ENCODE results near the gene NPHP4.

Gene NPHP4

GRCh38 chr1:5989286-5989605 is 3.0 kb downstream of the NPHP4 start:
- no peak for DNase-seq (ENCODE audit: low spot score)

GRCh38 chr1:5988596-5989285 is 3.5 kb downstream of the NPHP4 start:
- no peak for DNase-seq (ENCODE audit: low spot score)

- no peak for DNase-seq (ENCODE audit: low spot score)
These were observed 6.2 kb downstream of the NPHP4 start for GRCh38 chr1:5986018-5986417.

- DNase-seq (ENCODE audit: low spot score), result no peak
These were observed 7.0 kb downstream of the NPHP4 start for GRCh38 chr1:5985250-5985649.

- peak; percentile 47 for DNase-seq (ENCODE audit: low spot score)
These were observed 8.7 kb downstream of the NPHP4 start for GRCh38 chr1:5983361-5984103.

GRCh38 chr1:5982868-5983267 is 9.4 kb downstream of the NPHP4 start:
- no peak for DNase-seq (ENCODE audit: low spot score)

- DNase-seq (ENCODE audit: low spot score), result no peak
These were observed 9.9 kb downstream of the NPHP4 start for GRCh38 chr1:5982276-5982675.

- DNase-seq (ENCODE audit: low spot score), result no peak
These were observed 11.2 kb downstream of the NPHP4 start for GRCh38 chr1:5981009-5981380.

- no peak for DNase-seq (ENCODE audit: low spot score)
These were observed 11.8 kb downstream of the NPHP4 start for GRCh38 chr1:5980314-5981008.

- DNase-seq (ENCODE audit: low spot score), result no peak
These were observed 12.5 kb downstream of the NPHP4 start for GRCh38 chr1:5979536-5980313.

- DNase-seq (ENCODE audit: low spot score), result no peak
These were observed 13.8 kb downstream of the NPHP4 start for GRCh38 chr1:5978452-5978851.

GRCh38 chr1:5977494-5978444 is 14.5 kb downstream of the NPHP4 start:
- no peak for DNase-seq (ENCODE audit: low spot score)

- DNase-seq (ENCODE audit: low spot score), result no peak
These were observed 15.3 kb downstream of the NPHP4 start for GRCh38 chr1:5976726-5977493.

- no peak for DNase-seq (ENCODE audit: low spot score)
These were observed 16.0 kb downstream of the NPHP4 start for GRCh38 chr1:5976231-5976630.

- DNase-seq (ENCODE audit: low spot score), result peak; percentile 54
These were observed 16.9 kb downstream of the NPHP4 start for GRCh38 chr1:5975133-5975880.

GRCh38 chr1:5974631-5975030 is 17.6 kb downstream of the NPHP4 start:
- no peak for DNase-seq (ENCODE audit: low spot score)

GRCh38 chr1:5973771-5974170 is 18.5 kb downstream of the NPHP4 start:
- no peak for DNase-seq (ENCODE audit: low spot score)

- no peak for DNase-seq (ENCODE audit: low spot score)
These were observed 20.1 kb downstream of the NPHP4 start for GRCh38 chr1:5972198-5972520.

GRCh38 chr1:5971471-5972197 is 20.6 kb downstream of the NPHP4 start:
- no peak for DNase-seq (ENCODE audit: low spot score)

All from kidney capillary endothelial cell (primary cell).